ENCODE results near the gene TXNDC12. TPM values are rescaled to one million over a fixed set of nuclear protein-coding genes. Genes with fewer than 3 reads are reported as not detected.

TXNDC12 gene
- total RNA-seq, 4 donors from 2014 or later = 16.9 to 23.0 (median 19.6) TPM

- WGBS, 2 donors (ENCODE audit: low coverage in 1 of 2) = 44 to 59% methylated on average over 1 to 2 of the region's 5 CpGs
- peaks cover 0 to 53% of the 10 kb centered on the region in 2 donors for H3K36me3 ChIP-seq
Measured at GRCh38 chr1:52037402-52037814, 17.6 kb downstream of the TXNDC12 start.

GRCh38 chr1:52034050-52034384 is 21.0 kb downstream of the TXNDC12 start:
- 90 to 92% methylated on average over 2 of the region's 2 CpGs for WGBS, 2 donors (ENCODE audit: low coverage in 1 of 2)
- TF ChIP-seq EP300 (IDR thresholded peaks at IDR 0.05) = no peak
- no peak for TF ChIP-seq POLR2A (IDR thresholded peaks at IDR 0.05)
- TF ChIP-seq POLR2AphosphoS5 (IDR thresholded peaks at IDR 0.05) = no peak
- TF ChIP-seq CTCF (IDR thresholded peaks at IDR 0.05) = no peak

More at GRCh38 chr1:52037402-52037814, 17.6 kb downstream of the TXNDC12 start:
- Histone ChIP-seq H3K27ac (no peak overlapping the region), H3K27me3 (no peaks in the 10 kb centered on the region), H3K4me3 (no peak overlapping the region), H3K9me3 (no peaks in the 10 kb centered on the region), H3K4me1 (peaks cover under 1 to 6% (median 3%) of the 10 kb centered on the region in 3 donors)
- TF ChIP-seq EP300 (IDR thresholded peaks at IDR 0.05) (no peak), POLR2A (IDR thresholded peaks at IDR 0.05) (no peak), CTCF (IDR thresholded peaks at IDR 0.05) (no peak), POLR2AphosphoS5 (IDR thresholded peaks at IDR 0.05) (no peak)
- ATAC-seq = no peak

GRCh38 chr1:52033190-52034049 is 21.6 kb downstream of the TXNDC12 start, which contains the start of gene KTI12:
KTI12 (minus strand) TSS chr1:52033810; CDS start chr1:52033761, 49 bp downstream.
- peak; percentile 93 for TF ChIP-seq POLR2AphosphoS5 (IDR thresholded peaks at IDR 0.05)
- peak; percentile 51 to 52 for TF ChIP-seq POLR2A (IDR thresholded peaks at IDR 0.05)
- no peak for TF ChIP-seq EP300 (IDR thresholded peaks at IDR 0.05)
- no peak for TF ChIP-seq CTCF (IDR thresholded peaks at IDR 0.05)
- ATAC-seq = peak; percentile 92
- Histone ChIP-seq H3K4me3 (peak within 1 kb of the TSS; percentile 65 to 86), H3K27ac (peak within 1 kb of the TSS; percentile 87 to 93 (median 90)), H3K36me3 (peaks cover 0 to 21% of the 10 kb centered on the region in 2 donors), H3K9me3 (no peaks in the 10 kb centered on the region), H3K27me3 (no peaks in the 10 kb centered on the region), H3K4me1 (peaks cover 8 to 33% (median 12%) of the 10 kb centered on the region in 3 donors)
- 40 to 42% methylated on average over 2 to 3 of the region's 78 CpGs for WGBS, 2 donors (ENCODE audit: low coverage in 1 of 2)

More at GRCh38 chr1:52034050-52034384, 21.0 kb downstream of the TXNDC12 start:
- Histone ChIP-seq H3K27ac (peak overlapping the region; percentile 87 to 93 (median 90)), H3K36me3 (peaks cover 0 to 25% of the 10 kb centered on the region in 2 donors), H3K4me3 (peak overlapping the region; percentile 65 to 86), H3K9me3 (no peaks in the 10 kb centered on the region), H3K4me1 (peaks cover 8 to 33% (median 12%) of the 10 kb centered on the region in 3 donors), H3K27me3 (no peaks in the 10 kb centered on the region)
- ATAC-seq = no peak

- Histone ChIP-seq H3K27me3 (no peaks in the 10 kb centered on the region), H3K4me1 (peaks cover 8 to 33% (median 12%) of the 10 kb centered on the region in 3 donors), H3K9me3 (no peaks in the 10 kb centered on the region), H3K36me3 (peaks cover 0 to 20% of the 10 kb centered on the region in 2 donors), H3K4me3 (peak overlapping the region; percentile 65 to 86), H3K27ac (peak overlapping the region; percentile 87 to 93 (median 90))
- ATAC-seq = peak; percentile 48
- WGBS, 2 donors (ENCODE audit: low coverage in 1 of 2) = 0% methylated on average over 3 of the region's 24 CpGs; no CpG with 5 or more reads in 1 of the 2 donors
- TF ChIP-seq POLR2AphosphoS5 (IDR thresholded peaks at IDR 0.05) = no peak
- TF ChIP-seq CTCF (IDR thresholded peaks at IDR 0.05) = no peak
- TF ChIP-seq EP300 (IDR thresholded peaks at IDR 0.05) = no peak
- TF ChIP-seq POLR2A (IDR thresholded peaks at IDR 0.05) = no peak
Measured at GRCh38 chr1:52032785-52033131, 22.2 kb downstream of the TXNDC12 start.

All from gastroesophageal sphincter (tissue), 4 donors.